HG03378 (cell line): ENCODE measurements around the gene WDHD1.
"Not testable (repeated sequence)": the region's sequence is repeated elsewhere in the genome, so short reads cannot be mapped to it uniquely, and the experiment has no call there.

ENCODE experiments used
- ATAC-seq: cut with Tn5 transposase; IDR thresholded peaks from one replicate; pipeline ENCODE4 v1.9.1; 2021; ENCODE audit warnings: mild to moderate bottlenecking, moderate library complexity; ENCODE audit not compliant: unreplicated experiment

Gene WDHD1

DNA sequence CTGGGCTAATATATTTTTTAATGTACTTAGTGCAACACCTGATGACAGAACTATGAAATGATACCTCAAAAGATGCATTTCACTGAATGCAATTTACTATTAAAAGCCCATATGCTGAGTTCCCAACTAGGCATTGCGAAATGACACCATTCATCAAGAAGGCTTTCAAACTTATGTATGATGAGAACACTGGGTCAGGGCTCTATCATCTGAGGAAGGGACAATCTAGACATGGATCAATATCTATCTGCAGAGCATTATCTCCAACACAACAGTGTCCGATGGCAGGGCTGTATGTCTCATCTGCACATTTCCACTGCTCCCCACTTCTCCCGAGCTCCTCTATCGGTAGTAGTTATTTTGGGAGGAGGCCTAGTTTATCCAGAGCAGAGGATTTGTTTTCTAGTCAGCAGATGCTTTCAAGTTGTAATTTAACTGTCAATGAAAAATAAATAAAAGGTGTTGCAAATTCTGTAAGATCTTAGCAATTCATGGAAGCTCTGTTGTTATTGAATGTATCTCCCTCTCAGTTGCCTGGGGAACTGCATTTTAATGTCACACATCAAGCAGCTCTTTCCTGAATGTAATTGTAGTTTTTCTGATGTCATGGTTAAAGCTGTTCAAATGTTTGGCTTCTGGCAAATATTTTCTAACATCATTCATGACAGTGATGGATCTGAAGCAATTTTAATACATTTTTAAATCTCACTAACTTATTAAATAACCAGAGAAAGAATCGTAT lies 116.9 kb downstream of the WDHD1 start:
- no peak for ATAC-seq

DNA sequence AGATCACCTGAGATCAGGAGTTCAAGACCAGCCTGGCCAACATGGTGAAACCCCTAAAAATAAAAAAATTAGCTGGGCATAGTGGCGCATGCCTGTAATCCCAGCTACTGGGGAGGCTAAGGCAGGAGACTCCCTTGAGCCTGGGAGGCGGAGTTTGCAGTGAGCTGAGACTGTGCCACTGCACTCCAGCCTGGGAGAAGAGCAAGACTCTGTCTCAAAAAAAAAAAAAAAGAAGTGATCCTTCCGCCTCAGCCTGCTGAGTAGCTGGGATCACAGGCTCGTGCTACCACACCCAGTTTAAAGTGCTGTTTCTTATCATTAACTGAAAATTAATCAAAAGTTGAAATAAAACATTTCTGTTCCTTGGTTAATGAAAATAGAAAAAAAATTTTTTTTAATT lies 117.9 kb downstream of the WDHD1 start:
- not testable (repeated sequence) for ATAC-seq

DNA sequence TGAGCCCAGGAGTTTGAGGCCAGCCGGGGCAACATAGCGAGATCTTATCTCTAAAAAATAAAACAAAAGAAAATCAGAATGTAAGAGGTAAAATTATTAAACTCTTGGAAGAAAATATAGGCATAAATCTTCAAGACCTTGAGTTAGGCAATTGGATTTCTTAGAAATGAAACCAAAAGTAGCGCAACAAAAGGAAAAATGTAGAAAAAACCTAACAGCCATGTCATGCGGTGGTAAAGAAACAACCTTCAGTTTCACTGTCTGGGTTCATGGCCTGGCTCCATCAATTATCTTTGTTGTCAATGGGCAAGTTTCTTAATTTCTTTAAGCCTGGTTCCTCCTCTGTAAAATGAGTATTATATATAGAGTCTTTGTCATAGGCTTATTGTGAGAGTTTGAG lies 118.7 kb downstream of the WDHD1 start:
- no peak for ATAC-seq

DNA sequence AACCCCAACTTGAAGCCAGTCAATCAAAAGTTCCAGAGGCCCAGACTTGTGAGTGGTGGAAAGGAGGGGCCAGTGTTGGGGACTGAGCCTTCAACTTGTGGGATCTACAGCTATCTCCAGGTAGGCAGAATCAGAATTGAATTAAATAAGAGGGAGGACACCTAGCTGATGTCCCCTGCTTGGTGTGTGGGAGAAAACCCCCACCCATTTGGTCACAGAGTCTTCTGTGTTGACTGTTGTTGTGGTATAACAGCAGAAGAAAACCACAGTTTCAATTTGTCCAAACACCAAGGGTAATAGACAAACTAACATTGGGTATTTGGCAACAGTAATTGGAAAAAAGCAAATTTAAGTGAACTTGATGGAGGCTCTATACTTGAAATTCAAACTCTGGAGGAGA lies 120.8 kb downstream of the WDHD1 start:
- no peak for ATAC-seq

DNA sequence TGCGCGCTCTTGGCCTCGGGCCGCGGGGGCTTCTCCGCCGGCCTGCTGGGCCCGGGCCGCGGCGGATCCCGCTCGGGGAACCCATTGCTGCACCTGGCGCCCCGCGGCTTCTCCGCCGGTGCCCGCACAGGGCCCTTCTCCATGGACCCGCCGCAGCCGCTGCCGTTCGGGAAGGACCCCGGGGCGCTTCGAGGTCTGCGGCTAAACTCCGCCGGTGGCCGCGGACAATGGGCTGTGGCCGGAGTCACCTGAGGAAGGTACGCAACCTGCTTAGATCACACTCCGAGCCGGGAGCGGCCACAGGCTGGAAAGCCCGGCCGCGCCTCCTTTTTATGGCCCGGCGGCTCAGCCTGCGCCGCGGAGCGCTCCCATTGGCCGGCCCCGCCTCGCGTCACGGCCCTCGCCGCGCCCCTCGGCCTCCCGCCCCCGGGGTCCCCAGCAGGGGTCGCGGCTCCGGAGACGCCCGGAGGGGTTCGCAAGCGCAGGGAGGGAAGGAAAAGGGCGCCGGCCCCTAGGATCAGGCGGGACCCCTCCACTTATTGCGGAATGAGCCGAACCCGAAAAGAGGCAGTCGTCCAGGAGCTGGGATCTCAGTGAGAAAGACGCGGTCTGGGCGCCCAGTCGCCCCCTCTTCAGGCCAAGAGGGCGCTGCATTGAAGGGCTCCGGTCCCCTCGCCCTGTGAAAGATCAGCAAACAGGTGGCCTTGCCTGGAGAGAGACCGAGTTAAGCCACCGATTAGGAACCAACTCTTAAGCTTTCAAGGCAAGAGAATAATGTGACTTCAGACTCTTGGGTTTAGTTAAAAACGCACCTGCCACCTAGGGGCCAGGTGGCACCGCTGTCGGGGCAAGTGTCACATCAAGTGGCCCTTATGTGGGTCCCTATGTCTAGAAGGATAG lies 124.1 kb downstream of the WDHD1 start, which contains the start of gene GCH1:
Gene GCH1 (minus strand): TSS at position 306 of the 900 bp plus-strand sequence. CDS start 163 bp downstream, at position 143.
- ATAC-seq: peak; percentile 59

DNA sequence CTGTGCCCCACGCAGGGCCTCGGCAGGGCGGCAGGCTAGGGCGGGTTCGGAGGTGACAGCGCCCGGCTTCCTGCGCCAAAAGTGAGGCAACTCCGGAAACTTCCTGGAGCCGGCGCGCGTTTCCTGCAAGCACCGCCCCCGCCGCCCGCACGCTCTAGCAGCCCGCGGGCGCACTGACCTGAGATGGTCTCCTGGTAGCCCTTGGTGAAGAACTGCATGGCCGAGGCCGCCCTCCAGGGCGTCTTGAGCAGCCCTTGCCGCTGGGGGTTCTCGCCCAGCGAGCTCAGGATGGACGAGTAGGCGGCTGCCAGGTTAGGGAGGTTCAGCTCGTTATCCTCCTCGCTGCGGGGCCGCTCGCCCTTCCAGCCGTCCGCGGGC lies 124.8 kb downstream of the WDHD1 start:
- ATAC-seq: peak; percentile 48

DNA sequence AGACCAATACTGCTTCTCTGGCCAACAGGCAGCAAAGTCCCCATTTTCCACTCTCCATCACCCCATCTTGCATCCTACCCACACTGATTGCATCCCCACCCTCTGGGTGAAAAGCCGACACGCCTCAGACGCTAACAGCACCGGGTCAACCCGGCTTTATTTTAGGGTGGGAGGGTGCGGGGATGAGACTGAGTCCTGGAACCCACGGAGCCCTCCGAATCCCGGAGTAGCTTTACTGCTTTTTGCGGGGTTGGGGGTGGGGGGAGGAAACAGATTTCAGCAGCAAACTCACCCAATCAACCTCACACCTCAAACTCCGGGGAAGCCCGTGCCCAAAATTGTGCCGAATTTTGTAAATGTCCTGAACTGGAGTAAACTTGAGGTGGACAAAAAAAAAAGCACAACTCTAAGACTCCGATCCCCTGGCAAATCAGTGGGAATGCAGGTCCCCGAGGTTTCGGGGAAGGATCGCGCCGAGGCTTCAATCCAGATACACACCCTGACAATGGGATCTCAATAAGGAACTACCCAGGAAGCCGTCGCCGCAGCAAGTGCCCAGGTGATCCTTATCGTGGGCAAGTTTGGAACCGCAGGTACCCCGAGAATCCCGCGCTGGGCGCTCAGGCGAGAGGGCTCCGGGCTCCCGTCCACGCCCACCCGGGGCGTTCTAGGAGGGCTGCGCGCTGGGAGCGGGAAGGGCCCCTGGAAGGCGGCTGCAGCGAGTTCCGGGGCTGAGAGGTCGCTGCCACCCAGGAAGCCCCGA lies 125.3 kb downstream of the WDHD1 start:
- ATAC-seq: no peak

DNA sequence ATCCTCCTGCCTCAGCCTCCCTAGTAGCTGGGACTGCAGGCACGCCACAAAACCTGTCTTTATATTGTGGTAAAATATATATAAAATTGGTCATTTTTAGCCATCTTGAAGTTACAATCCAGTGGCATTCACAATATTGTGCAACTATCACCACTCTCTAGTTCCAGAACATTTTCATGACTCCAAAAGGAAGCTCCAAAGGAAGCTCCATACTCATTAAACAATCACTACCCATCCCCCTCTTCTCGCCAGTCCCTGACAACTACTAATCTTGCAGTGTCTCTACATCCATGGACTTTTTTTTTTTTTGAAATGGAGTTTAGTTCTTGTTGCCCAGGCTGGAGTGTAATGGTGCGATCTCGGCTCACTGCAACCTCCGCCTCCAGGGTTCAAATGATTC lies 127.3 kb downstream of the WDHD1 start:
- no peak for ATAC-seq

DNA sequence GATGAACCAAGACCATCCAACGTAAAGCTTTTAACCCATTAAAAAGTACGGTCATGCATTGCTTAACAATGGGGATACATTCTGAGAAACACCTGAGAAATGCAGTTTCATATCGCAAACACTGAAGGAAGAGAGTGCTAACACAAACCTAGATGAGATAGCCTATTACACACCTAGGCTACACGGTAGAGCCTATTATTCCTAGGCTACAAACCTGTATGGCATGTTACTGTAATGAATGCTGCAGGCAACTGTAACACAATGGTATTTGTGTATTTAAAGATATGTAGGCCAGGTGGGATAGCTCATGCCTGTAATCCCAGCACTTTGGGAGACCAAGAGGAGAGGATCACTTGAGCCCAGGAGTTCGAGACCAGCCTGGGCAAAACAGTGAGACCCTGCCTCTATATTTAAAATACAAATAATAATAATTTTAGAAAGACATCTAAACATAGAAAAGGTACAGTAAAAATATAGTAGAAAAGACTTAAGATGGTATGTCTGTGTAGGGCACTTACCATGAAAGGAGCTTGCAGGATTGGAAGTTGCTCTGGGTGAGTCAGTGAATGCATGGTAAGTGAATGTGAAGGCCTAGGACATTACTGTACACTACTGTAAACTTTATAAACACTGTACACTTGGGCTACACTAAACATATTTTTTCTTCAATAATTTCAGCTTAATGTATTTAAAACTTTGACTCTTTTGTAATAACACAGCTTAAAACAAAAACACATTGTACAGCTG lies 128.9 kb downstream of the WDHD1 start:
- ATAC-seq: not testable (repeated sequence)

DNA sequence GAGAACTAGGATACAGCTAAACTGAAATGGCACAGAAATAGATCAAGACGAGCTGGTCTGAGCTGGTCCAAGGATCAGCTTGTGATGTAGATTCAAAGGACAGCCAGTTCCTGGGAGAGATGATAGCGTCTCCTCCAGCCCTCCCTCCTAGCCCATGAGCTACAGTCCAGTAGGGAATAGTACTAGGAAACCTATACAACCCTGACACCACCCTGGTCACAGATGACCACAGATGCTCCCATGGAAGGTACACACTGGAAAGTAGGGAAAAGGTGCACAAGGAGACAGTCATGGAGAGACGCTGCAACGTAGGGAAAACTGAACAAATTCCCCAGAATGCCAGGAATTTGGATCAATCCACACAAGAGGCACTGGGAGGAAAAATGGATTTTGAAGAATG lies 131.2 kb downstream of the WDHD1 start:
- ATAC-seq: no peak

DNA sequence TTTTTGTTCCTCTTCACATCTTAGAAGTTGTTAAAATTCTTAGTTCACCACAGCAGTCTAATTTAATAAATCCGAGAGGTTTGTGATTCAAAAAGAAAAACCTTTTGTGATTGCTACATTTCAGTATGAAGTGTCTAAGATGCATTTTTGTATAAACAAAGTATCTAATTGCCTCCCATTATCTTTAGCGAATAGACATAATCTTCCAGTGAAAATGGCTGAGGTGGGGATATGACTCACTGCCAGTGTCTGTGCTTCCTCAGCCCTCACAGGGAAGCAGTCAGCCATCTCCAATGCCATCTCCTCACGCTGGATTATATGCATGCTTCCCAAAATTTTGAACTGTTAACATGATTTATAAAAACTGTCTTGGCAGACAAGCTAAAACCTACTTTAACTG lies 131.9 kb downstream of the WDHD1 start:
- ATAC-seq: no peak

DNA sequence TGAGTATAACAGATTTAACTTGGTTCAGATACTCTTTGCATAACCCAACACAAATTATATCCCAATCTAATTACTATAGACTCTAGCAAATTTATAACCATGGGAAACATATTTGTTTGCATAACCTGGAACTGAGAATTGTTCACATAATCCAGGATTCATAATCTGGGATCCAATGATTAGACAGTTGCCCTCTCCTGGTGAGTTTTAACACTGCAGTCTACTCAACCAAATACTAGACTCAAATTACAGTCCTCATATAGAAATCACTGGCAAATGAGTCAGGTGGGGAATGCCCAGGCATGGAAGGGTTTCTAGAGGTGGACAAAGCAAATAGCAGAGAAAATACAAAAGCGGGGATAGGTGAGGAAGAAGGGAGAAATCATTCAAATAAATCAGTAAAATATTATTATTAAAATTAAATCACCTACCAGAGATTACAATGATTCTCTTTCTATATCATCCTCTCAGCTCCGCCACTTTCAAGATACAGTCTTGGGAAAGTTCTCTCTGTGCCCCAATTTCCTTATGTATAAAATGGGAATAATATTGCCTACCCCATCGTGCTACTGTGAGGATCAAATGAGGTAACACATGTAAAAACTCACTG lies 133.6 kb downstream of the WDHD1 start:
- peak; percentile 40 for ATAC-seq

DNA sequence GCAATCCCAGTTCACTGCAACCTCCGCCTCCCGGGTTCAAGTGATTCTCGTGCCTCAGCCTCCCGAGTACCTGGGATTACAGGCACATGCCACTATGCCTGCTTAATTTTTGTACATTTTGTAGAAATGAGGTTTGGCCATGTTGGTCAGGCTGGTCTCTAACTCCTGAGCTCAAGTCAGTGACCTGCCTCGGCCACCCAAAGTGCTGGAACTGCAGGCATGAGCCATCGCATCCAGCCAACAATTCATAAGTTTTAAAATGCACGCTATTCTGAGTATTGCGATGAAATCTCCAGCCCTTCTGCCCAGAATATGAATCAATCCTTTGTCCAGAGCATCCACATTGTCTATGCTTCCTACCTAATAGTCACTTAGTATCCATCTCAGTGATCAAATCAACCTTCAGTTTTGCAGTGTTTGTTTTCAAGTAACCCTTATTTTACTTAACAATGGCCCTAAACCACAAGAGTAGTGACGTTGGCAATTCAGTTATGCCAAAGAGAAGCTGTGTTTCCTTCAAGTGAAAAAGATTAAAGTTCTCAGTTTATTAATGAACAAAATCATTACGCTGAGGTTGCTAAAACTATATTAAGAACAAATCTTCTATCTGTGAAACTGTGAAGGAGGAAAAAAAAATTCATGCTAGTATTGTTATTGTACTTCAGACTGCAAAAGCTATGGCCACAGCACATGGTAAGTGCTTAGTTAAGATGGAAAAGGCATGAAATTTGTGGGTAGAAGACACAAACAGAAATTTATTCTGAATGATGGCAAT lies 135.2 kb downstream of the WDHD1 start:
- ATAC-seq: no peak

DNA sequence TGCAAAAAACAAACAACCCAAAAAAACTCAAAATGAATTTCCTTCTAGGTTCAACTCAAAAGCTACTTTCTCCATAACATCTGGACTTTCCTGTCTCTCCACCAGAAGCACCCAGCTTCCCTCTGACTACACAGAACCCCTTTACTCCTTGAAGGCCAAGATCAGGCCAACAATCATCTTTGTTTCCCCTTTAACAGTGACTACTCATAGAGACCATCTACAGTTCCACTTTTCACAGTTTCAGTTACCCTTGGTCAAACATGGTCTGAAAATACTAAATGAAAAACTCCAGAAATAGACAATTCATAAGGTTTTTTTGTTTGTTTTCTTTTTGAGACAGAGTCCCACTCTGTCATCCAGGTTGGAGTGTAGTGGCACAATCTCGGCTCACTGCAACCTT lies 136.1 kb downstream of the WDHD1 start:
- peak; percentile 58 for ATAC-seq

DNA sequence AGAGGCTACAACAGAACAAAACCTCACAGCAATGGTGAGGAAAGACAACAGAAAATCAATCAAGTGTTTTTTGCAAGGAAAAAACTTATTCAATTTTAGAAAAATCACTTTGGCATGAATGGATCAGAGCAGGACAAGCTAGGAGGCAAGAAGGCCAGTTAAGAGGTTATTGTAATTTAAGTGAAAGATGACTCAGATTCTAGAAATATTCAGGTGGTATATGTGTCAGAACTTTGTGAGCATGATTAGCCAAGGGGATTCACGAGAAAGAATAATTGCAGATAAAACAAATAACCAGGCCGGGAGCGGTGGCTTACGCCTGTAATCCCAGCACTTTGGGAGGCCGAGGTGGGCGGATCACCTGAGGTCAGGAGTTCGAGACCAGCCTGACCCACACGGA lies 137.0 kb downstream of the WDHD1 start:
- ATAC-seq: no peak
